Neural crest cell (in vitro differentiated cells): Measurements from ENCODE around the gene GALNT14. TPM values are rescaled to one million over a fixed set of nuclear protein-coding genes. Genes with fewer than 3 reads are reported as not detected.

Experiments used
- DNase-seq: peaks from one replicate; pipeline ENCODE4 v3.0.0; 2021; ENCODE audit warnings: low read depth, mixed read lengths, low spot score
- H3K27ac Mint-ChIP-seq: one replicate; pipeline ENCODE4 v1.8.0; 2021; ENCODE audit warnings: mild to moderate bottlenecking, mixed read lengths; ENCODE audit not compliant: unreplicated experiment
- H3K27me3 Mint-ChIP-seq: 2 replicates; pipeline ENCODE4 v1.8.0; 2021; ENCODE audit warnings: low read depth, mild to moderate bottlenecking, mixed read lengths
- H3K36me3 Mint-ChIP-seq: 2 replicates; pipeline ENCODE4 v1.8.0; 2021; ENCODE audit warnings: low read depth, mild to moderate bottlenecking, mixed read lengths
- H3K4me1 Mint-ChIP-seq: 2 replicates; pipeline ENCODE4 v1.8.0; 2021; ENCODE audit warnings: mixed read lengths
- H3K4me3 Mint-ChIP-seq: one replicate; pipeline ENCODE4 v1.8.0; 2021; ENCODE audit warnings: mild to moderate bottlenecking, mixed read lengths
- H3K9me3 Mint-ChIP-seq: 2 replicates; pipeline ENCODE4 v1.8.0; 2021; ENCODE audit warnings: mixed read lengths
- total RNA-seq: library from RNA; stranded (reverse); gene quantifications from 2 replicates; pipeline ENCODE4 v1.2.1, GENCODE V29; 2021
- TF ChIP-seq, protein P1 (sequence below): fragments of 200-600 bp; sonication (generic); conservative IDR thresholded peaks from 2 replicates; pipeline ENCODE4 v1.5.0; 2021; ENCODE audit warnings: antibody characterized with exemption, mild to moderate bottlenecking

The GALNT14 gene
- total RNA-seq, 1 donor from 2014 or later: 1.5 TPM

DNA sequence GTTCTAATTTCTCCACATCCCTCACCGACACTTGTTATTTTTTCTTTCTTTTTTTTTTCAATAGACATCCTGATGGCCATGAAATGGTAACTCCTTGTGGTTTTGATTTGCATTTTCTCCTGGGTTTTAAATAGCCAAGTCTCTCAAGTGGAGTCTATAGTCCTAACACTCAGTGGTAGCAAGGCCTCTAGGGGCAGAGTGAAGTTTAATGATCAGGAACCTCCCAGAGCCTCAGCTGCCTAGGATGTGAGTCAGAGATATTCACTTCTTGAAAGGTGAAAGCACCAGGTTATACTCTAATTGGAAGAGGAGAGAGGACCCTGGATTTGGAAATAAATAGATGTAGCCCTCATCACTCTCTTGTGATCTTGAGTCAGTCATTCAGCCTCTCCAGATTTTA, 268.3 kb downstream of the GALNT14 start:
- Mint-ChIP-seq H3K27ac (no peak overlapping the region), H3K27me3 (peaks cover 5% of the 10 kb centered on the region), H3K9me3 (peaks cover 3% of the 10 kb centered on the region), H3K36me3 (peaks cover 3% of the 10 kb centered on the region), H3K4me3 (no peak overlapping the region), H3K4me1 (peaks cover 17% of the 10 kb centered on the region)
- no peak for DNase-seq
- TF ChIP-seq, protein P1, sequence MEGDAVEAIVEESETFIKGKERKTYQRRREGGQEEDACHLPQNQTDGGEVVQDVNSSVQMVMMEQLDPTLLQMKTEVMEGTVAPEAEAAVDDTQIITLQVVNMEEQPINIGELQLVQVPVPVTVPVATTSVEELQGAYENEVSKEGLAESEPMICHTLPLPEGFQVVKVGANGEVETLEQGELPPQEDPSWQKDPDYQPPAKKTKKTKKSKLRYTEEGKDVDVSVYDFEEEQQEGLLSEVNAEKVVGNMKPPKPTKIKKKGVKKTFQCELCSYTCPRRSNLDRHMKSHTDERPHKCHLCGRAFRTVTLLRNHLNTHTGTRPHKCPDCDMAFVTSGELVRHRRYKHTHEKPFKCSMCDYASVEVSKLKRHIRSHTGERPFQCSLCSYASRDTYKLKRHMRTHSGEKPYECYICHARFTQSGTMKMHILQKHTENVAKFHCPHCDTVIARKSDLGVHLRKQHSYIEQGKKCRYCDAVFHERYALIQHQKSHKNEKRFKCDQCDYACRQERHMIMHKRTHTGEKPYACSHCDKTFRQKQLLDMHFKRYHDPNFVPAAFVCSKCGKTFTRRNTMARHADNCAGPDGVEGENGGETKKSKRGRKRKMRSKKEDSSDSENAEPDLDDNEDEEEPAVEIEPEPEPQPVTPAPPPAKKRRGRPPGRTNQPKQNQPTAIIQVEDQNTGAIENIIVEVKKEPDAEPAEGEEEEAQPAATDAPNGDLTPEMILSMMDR: no peak

DNA sequence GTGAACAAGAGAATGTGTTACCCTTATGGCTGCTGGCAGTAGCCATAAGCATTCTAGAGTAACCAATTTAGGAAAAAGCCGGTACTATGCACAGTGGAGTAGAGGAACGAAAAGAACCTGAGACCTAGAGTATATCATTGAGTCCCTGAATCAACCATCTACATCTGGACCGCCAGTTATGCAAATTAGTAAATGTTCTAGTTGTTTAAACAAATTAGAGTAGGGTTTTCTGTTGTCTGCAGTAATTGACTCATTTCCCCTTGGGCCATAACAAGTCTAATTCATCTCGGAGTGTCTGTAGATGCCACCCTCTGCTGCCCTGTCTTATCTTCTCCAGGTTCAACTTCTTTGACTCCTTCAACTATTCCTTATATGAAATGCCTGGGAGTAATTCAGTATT, 270.9 kb downstream of the GALNT14 start:
- Mint-ChIP-seq H3K27me3 (peaks cover 7% of the 10 kb centered on the region), H3K36me3 (no peaks in the 10 kb centered on the region), H3K4me3 (no peak overlapping the region), H3K4me1 (peaks cover 18% of the 10 kb centered on the region), H3K9me3 (no peaks in the 10 kb centered on the region), H3K27ac (no peak overlapping the region)
- TF ChIP-seq, protein P1: no peak
- no peak for DNase-seq

DNA sequence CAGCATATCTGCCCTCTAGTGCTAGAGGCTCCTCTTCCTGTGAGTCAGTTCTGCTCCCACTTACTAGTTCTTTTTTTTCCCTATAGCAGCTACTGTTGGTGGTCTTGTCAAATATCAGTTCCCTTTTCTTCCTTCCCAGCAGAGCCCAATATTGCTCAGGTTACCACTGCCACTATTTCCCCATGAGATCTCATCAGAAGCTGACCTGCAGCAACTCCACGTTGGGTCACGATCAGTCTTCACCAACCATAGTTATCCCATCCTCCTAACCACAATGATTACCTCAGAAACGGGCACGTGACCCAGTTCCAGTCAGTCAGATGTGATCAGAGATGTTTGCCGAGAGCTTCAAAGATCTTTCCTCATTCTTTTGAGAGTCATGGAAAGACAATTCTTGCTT, 271.3 kb downstream of the GALNT14 start:
- no peaks in the 10 kb centered on the region for H3K9me3 Mint-ChIP-seq
- no peaks in the 10 kb centered on the region for H3K36me3 Mint-ChIP-seq
- H3K27me3 Mint-ChIP-seq: peaks cover 5% of the 10 kb centered on the region
- H3K4me3 Mint-ChIP-seq: no peak overlapping the region
- TF ChIP-seq, protein P1: no peak
- H3K27ac Mint-ChIP-seq: no peak overlapping the region
- peaks cover 14% of the 10 kb centered on the region for H3K4me1 Mint-ChIP-seq
- DNase-seq: no peak

DNA sequence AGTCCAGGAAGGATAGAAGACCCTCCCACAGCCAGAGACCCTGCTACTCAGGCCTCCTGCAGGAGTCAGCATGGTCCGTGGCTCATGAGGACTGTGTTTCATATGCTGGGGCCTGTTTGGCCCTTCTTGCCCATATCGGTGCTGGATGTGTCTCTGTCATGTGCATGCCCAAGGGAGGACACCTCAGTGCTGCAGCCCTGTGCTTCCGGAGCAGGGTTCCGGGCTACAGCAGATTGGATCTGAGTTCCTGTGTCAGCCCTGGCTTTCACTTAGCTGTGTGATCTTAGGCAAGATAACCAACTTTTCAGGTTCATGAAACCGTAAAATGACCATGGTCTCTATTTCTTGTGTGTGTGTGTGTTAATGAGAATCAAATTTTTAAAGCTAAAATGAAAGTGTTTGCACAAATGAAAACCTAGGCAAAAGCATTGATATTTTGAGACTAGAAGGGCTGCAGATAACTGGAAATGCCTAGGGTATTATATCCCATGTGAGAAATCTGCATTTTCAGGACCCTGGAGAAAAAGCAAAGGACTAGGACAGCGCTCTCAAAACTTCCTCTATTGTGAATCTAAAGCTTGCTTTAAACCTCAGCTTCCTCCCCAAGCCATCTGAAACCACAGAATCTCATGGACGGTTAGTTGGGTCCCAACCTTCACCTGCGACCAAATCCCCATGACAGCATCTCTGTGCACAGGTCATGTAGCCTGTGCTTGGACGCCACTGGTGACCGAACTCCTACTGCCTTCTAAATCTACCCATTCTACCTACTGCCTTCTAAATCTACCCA, 272.2 kb downstream of the GALNT14 start:
- peaks cover 10% of the 10 kb centered on the region for H3K4me1 Mint-ChIP-seq
- no peaks in the 10 kb centered on the region for H3K9me3 Mint-ChIP-seq
- DNase-seq: no peak
- H3K36me3 Mint-ChIP-seq: no peaks in the 10 kb centered on the region
- TF ChIP-seq, protein P1: no peak
- H3K4me3 Mint-ChIP-seq: no peak overlapping the region
- peak overlapping the region; percentile 6 for H3K27ac Mint-ChIP-seq
- H3K27me3 Mint-ChIP-seq: peaks cover 5% of the 10 kb centered on the region

DNA sequence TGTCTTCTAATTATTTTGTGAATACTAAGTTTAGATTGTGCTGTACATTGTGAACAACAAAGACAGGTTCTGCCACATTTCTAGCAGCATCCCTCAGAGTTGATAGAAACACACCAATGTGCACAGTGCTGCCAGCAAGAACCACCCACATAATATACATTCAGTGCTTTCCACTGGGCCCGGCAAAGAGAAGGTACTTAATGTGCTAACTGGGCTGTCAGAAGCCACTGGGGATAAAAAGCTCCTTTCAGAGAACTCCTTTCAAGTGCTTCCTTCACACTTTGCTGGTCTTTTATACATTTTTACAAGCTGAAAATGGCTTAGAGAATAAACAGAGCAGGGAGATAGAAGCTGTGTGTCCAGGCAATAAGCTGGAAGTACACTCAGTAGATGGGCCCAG, 273.0 kb downstream of the GALNT14 start:
- Mint-ChIP-seq H3K4me3 (no peak overlapping the region), H3K9me3 (no peaks in the 10 kb centered on the region), H3K27ac (no peak overlapping the region), H3K27me3 (peaks cover 5% of the 10 kb centered on the region), H3K36me3 (no peaks in the 10 kb centered on the region), H3K4me1 (peaks cover 10% of the 10 kb centered on the region)
- TF ChIP-seq, protein P1: no peak
- no peak for DNase-seq
